Cardiac fibroblast (primary cell): ENCODE data around the gene GCH1.
"Not testable (repeated sequence)": the region's sequence is repeated elsewhere in the genome, so short reads cannot be mapped to it uniquely, and the experiment has no call there.

Experiments used
- DNase-seq, 2 donors: peaks; one replicate each; pipeline versions ENCODE4 v3.0.0 to v3.0.0-alpha.2; 2010; ENCODE audit warnings: low read depth in 2 of 2
- H3K4me3 ChIP-seq, 2 donors: replicated peaks in 1 of 2; 1 replicate in 1 of 2; 2 replicates in 1 of 2; pipeline ENCODE4 v1.5.1; 2011; ENCODE audit warnings: low read depth in 2 of 2, low read length in 2 of 2, mild to moderate bottlenecking in 2 of 2, moderate library complexity in 1 of 2
- TF ChIP-seq, protein P1 (sequence below): IDR thresholded peaks from one replicate; pipeline ENCODE4 v1.5.1; 2011; ENCODE audit warnings: low read depth, mild to moderate bottlenecking, low read length, inconsistent platforms

GCH1 gene

DNA sequence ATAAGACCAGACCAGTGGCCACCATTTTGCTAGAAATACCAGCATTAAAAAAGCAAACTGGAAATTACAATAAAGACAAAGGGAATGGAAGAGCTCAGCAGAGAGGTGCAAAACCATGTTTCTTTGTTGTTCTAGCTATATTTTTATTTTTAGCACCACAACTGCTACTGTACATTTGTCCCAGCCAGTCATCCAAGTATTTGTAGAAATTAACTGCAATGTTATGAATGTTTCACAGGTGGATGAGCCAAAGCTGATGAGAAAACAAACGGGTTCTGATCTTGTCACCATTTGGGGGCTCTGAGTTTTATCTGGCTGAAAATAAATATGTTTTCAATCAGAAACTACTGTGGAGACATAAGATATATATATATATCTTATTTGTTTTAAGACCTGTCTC, 24.9 kb upstream of the GCH1 start:
- no peak for DNase-seq
- TF ChIP-seq, protein P1, sequence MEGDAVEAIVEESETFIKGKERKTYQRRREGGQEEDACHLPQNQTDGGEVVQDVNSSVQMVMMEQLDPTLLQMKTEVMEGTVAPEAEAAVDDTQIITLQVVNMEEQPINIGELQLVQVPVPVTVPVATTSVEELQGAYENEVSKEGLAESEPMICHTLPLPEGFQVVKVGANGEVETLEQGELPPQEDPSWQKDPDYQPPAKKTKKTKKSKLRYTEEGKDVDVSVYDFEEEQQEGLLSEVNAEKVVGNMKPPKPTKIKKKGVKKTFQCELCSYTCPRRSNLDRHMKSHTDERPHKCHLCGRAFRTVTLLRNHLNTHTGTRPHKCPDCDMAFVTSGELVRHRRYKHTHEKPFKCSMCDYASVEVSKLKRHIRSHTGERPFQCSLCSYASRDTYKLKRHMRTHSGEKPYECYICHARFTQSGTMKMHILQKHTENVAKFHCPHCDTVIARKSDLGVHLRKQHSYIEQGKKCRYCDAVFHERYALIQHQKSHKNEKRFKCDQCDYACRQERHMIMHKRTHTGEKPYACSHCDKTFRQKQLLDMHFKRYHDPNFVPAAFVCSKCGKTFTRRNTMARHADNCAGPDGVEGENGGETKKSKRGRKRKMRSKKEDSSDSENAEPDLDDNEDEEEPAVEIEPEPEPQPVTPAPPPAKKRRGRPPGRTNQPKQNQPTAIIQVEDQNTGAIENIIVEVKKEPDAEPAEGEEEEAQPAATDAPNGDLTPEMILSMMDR = no peak

DNA sequence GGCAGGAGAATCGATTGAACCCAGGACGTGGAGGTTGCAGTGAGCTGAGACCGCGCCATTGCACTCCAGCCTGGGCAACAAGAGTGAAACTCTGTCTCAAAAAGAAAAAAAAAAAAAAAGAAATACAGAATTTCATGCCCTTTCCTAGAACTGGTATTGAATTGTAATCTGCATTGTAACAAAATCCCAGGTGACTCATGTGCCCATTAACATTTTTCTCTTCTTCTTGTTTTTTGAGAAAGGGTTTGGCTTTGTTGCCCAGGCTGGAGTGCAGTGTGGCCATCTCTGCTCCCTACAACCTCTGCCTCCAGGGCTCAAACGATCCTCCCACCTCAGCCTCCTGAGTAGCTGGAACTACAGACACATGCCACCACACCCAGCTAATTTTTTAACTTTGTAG, 23.9 kb upstream of the GCH1 start:
- not testable (repeated sequence) for DNase-seq, H3K4me3 ChIP-seq

More for the DNA sequence above, 24.9 kb upstream of the GCH1 start:
- no peak overlapping the region for H3K4me3 ChIP-seq

DNA sequence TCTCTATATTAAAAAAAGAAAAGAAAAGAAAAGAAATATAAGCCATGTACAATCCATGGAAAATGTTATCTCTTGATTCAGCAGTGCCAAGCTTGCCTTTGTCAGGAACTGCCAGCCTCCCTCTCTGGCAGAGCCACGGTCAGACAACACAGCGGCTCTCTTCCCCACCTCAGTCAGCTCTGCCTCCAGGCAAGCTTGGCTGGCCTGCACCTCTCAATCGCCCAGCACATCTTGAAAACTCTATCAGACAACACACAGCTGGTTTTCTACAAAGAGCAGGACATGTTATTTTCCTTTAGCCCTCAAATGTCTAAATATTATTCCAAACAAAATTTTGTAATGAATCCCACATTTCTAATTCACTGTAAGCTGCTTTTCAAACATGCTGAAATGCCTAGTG, 20.0 kb upstream of the GCH1 start:
- no peak for DNase-seq
- TF ChIP-seq, protein P1 = no peak
- H3K4me3 ChIP-seq = no peak overlapping the region

DNA sequence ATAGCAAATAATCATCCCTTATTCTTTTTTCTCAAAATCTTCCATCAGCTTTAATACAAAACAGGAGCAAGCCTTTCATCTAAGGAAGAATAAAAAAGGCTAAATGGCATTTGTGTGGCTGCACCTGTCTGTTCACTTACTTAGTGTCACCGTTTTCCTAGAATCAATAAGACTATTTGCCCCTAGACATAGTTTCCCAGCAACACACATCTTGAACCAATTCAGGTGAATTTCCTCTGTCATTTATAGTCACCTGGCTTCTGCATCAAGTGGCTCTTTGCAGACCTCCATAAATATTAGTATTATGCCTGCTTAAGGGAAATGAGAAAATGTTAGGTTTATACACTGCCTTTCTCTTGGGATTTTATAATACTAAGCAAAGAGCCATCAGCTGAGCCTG, 17.4 kb upstream of the GCH1 start:
- H3K4me3 ChIP-seq = no peak overlapping the region
- TF ChIP-seq, protein P1 = no peak
- DNase-seq = no peak

DNA sequence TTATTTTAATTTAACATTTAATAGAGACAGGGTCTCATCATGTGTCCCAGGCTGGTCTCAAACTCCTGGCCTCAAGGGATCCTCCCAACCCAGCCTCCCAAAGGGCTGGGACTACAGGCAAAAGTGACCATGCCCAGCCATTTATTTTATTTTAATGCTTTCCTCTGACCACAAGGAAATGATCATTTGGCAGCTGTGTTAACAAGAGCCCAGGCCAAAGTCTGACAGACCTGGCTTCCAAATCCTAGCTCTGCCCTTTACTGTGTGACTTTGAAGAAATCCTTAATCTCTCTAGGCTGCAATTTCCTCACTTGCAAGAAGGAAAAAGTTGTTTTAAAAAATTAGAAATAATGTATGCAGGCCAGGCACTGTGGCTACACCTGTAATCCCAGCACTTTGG, 16.7 kb upstream of the GCH1 start:
- no peak overlapping the region for H3K4me3 ChIP-seq
- TF ChIP-seq, protein P1 = no peak
- DNase-seq = no peak

DNA sequence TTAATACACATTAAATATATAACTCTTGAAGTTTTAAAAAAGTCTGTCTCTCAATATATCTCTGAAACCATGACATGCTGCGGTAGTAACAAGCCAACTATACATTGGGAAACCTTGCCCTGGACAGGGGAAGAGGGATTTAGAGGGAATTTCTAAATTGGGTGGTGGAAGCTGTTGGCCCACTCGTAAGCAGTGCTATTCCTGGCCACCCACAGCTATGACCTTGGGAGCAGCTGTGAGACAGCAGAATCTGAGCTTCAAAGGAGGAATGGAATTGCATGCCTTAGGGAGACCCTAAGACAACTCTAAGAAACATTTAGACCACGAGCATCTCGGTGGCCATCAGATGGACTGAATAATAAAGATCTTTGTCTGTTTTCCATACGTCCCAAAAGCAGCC, 15.8 kb upstream of the GCH1 start:
- no peak for DNase-seq
- TF ChIP-seq, protein P1 = no peak
- no peak overlapping the region for H3K4me3 ChIP-seq

DNA sequence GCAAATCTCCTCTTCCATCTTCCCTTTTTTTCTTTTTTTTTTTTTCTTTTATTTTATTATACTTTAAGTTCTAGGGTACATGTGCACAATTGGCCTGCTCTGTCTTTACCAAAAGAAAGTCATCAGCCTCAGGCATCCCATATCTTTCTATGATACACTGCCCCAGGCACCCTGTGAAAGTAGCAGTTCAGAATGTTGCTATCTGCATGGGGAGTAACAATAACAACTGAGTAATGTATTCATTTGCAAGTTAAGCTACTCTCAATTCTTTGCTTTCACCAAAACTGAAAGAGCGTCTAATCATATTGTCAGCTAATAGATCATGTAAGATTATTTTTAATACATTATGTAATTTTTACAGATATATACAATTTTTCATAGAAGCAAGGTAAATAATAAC, 13.5 kb upstream of the GCH1 start:
- no peak for DNase-seq
- TF ChIP-seq, protein P1 = no peak
- no peak overlapping the region for H3K4me3 ChIP-seq
